NCI-H1092 (cell line): ENCODE measurements around the gene SUPT6H.

Experiments
- DNase-seq: peaks from one replicate; lab custom pipeline; 2025; lab: John Stamatoyannopoulos, UW

Gene SUPT6H

DNA sequence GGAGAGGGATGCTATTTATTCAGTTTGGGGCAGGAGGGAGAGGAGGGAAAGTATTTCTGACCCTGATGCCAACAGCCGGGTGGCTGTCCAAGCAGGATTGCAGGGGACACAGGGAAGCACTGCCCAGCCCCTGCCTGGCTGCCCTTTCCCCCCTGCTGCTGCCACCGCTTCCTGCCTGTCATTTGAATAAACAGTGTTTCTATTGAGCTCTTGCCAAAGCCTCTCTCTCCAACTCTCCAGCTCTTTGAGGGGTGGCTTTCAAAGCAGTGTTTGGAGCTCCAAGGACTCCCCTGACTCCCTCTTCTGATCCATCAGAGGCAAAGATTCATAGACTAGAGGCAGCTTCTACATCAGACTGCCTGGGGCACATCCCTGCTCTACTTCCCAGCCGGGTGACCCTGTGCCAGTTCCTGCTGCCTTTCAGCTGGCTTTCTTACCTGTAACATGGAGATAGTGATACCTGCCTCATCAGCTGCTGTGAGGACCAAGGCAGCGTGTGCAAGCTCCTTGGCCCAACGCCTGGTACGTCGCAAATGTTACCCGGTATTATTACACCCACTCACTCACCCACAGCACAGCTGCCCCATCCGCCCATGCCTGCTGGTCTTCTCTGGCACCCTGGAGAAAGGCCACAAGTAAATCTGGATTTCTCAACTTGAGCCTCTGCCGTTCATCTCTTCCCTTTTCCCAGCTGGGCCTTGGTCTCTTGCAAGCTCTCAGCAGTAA lies 40.2 kb downstream of the SUPT6H start:
- DNase-seq: peak; percentile 86

DNA sequence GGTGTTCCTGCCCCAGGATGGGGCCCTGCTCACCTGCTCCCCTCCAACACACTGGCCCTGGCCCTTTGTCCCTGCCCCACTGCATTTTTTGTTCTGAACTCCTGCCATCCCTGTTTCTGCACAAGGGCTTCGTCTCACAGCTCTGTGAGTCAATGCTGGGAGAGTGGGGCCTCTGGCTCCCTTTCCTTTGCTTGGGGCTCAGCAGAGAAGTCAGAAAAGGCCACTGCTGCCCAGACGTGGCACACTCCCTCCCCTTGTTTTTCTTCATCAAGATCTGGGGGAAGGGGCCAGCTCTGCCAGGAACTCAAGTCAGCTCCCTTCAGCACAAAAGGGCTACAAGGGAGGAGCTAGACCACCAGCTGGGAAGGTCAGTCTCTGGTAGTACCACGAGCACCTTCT lies 40.7 kb downstream of the SUPT6H start:
- DNase-seq: no peak

DNA sequence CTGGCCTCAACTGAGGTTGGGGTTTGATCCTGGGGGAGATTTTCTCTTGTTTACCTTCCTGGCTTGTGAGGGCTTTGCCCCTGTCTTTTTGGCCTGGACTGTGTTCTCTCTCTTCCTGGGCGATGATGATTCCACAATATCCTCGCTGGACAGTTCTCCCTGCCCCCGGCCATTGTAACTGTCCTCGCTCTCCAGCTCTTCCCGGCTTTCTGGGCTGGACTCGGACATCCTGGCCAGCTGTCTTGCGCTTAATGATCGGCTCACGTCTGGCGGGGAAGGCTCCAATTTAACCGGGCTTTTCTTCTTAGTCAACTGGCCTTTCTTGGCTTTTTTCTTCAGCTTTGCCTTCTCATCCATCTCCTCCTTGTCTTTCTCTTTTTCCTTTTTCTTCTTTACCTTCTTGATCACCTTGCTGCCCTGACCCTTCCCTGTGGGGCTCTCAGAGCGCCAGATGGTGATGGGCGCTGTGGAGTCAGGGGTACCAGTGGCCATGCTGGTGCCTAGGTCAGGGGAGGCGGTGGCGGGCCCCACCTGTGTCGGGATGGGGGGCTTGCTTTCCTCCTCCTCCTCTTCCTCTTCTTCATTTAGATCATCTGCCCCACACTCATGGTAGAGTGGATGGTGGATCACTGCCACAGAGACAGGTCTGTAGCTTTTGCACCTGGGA lies 41.7 kb downstream of the SUPT6H start:
- DNase-seq: no peak

DNA sequence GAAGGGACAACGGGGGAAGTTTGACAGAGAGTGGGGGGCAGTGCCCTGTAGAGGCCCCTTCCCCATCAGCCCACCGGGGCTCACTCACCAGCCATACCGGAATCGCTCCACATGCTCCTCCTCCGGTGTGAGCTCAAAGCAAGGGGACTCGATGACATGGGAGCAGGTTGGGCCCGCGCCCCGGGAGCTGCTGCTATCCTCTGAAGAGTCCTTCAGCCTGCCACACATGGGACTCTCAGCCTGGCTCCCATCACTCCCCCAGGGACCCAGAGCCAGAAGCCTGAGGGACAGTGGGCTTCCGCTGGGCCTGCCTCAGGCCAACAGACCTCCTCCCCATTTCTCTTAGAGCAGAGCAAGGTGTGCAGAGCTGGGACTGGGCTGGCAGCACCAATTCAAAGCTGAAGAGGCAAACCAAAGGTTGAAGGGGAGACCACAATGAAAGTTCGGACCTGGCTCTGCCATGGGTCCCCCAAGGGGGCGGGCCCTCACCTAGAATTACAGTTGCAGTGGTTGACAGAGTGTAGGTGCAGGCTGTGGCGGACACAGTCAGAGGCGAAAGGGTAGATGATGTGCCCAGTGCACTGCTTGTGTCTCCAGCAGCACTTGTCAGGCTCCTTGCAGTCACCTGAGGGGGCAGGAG lies 42.3 kb downstream of the SUPT6H start:
- no peak for DNase-seq

DNA sequence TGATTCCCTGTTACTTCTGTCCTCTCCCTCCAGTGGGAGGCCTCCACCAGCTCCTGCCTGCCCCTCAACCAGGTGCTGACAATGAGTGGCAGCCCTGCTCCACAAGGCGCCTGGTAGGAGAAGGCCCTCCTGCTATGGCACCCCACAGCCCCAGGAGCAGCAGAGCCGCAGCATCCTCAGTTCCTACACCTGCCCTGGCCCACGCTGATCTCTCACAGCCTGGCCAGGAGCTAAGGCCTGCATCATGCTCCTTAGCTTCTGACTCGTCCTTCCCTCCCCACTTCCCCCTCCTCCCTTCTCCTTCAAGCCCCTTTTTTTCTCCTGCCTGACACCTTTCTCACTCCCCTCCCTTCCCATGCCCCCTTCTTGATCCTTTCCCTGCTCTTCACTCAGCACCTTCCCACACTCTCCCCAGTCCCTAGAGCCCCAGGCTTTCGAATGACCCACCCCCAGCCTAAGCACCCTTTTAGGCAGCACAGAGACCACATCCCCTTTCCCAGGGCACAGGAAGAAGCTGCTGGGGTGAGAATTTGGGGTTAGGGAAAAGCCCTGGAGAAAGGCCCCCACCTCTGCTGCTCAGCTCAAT lies 43.2 kb downstream of the SUPT6H start:
- DNase-seq: no peak

DNA sequence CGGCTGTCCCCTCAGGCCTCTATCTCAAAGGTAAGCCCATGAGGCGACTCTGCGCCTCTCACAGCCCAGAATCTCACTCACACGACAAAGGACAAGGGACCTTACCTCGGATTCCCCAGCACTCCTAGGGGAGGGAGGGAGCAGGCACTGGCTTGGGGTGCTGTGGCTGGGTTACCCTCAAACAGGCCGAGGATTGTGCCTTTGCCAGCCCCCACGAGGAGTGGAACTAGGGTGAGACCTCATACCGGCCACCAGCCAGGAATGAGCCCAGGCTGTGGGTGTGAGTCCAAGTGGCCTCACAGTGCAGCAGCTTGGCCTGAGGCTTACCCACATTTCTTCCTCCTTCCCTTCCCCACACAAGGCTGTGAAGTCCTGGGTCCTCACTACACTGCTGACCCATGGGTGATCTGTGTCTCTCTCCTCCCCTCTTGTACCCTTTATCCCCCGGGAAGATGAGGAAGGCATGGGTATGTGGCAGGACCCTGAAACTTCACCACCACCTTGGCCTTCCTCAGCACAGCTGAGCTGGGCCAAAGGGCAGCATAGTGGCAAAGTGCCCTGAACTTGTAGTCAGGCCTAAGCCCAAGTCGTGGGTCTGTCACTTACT lies 43.8 kb downstream of the SUPT6H start:
- no peak for DNase-seq

DNA sequence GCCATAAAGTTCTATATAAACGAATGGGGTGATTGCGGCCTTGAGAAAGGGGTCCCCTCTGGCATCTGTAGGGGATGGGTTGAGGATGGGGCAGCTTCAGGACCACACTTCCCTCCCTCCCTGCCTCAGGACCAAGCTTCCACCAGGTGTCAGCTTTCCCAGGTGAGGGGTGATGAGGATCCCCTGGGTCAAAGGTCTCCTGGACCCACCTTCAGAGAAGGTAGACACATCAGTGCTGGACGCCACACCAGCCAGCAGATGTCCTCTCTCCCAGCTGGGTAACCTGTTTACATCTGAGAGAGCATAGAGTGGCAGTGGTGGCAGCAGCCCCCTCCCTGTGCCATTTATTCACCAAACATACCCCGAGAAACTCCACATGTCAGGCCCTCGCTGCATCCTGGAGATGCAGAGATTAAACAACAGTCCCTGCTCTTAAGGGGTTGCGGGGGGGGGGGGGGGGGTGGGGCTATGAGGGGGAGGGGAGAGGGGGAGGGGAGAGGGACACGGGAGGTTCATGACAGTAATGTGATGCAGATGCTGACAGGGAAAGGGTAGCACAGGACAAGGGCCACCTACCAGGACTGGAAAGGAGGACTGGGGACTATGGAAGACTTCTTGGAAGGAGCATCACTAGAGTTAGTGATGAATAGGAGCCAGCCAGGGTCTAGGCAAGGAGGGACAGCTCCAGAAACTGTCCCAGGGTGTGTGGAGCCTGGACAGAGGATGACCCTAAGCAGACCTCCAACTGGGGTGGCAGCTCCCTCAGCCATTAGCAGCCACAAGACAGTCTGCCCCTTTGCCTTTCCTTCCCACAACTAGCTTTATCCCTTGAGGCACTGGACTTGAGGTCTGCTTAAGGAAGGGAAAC lies 44.7 kb downstream of the SUPT6H start:
- no peak for DNase-seq

DNA sequence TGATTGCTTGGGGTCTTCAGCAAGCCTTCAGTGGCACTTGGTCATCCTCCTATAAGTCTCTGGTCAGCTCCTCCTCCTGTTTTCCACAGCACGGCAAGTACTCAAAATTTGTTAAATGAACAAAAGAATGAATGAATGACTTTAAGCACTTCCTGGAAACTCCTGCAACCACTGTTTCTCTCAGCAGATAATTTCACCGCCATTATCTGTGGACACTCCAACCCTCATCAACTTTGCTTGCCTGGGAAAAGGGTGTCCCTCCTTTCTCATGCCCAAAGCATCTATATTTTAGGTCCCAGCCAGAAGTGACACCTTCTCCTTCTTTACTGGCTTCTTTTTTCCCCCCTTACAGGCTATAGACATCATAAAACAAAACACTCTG lies 45.3 kb downstream of the SUPT6H start:
- no peak for DNase-seq

DNA sequence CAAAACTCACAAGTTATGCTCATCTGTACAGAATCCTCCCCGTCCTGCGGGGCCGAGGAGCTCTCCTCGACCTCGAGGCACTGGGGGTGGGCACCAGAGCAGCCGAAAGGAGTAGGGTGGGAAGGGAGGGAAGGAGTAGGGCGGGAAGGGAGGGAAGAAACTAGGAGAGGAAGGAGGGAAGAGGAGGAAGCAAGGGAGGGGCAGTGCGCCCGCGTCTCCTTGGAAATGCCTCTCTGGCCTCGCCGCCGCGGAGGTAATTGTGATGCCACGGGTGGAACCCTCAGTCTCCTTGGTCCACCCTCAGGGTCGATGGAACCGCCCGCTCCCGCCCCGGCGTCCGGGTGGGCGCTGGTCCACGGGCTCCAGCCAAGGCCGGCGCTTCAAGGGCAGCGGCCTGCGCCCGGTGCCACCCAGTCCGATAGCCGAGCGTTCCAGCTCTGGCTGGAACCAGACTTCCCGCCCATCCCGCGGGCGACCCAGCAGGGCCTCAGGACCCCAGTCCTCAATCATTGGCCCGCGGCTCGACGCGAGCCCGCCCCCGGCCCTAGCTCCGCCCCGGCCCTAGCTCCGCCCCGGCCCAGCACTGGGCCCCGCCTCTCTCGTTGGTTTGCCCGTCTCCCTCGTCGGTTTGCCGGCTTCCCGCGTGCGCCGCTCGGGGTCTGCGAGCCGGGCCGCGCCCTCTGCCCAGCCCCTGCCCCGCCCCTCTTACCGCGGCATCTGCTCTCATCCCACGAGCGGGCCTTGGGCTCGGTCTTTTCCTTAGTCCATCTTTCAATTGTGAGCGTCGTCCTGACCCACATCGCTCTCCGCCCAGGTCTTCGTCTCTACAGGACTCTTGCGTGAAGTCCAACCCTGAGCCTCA lies 49.1 kb downstream of the SUPT6H start:
- DNase-seq: peak; percentile 87

DNA sequence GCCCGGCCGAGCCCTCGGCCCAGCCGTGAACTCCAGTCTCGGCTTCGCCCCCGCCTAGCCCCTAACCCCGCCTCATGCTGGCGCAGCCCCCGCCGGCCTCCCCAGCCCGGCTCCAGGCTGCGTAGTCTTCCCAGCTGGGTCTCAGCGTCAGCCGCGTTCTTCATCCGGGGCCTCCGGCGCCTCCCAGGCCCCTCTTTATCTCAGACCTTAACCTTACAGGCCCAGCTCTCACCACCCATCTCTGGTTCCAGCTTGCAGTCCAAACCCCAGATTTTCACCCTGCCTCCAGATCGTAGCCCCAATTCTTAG lies 49.7 kb downstream of the SUPT6H start, which contains the start of gene PROCA1:
TSS of gene PROCA1 (minus strand) at position 166 of the 309 bp plus-strand sequence. CDS start 228 bp downstream, outside the sequence.
- DNase-seq: no peak

DNA sequence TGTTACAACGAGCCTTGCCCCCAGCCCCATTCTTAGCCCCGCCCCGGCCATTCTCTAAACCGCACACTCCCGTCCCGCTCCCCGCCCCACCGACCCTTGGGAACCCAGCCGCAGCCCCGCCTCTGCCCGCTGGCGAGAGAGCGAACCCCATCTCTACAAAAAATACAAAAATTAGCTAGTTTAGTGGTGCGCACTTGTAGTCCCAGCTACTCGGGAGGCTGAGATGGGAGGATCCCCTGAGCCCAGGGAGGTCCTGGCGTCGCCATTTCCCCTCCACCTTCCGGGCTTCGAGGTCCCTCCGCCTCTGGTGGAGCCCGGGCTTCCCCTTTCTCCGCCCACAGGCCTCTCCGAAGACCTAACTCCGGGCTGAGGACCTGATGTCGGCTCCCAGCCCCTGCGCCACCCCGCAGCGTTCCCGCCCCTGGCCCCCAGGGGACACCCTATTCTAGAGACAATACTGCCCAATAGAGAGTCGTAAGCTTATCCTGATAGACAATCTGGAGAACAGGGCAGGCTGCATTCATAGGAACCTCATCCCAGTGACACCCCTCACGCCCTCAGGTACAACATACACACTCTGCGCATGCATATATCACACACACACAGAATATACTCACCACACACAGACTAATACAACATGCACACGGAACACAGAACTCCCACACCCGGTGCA lies 50.2 kb downstream of the SUPT6H start:
- DNase-seq: no peak

DNA sequence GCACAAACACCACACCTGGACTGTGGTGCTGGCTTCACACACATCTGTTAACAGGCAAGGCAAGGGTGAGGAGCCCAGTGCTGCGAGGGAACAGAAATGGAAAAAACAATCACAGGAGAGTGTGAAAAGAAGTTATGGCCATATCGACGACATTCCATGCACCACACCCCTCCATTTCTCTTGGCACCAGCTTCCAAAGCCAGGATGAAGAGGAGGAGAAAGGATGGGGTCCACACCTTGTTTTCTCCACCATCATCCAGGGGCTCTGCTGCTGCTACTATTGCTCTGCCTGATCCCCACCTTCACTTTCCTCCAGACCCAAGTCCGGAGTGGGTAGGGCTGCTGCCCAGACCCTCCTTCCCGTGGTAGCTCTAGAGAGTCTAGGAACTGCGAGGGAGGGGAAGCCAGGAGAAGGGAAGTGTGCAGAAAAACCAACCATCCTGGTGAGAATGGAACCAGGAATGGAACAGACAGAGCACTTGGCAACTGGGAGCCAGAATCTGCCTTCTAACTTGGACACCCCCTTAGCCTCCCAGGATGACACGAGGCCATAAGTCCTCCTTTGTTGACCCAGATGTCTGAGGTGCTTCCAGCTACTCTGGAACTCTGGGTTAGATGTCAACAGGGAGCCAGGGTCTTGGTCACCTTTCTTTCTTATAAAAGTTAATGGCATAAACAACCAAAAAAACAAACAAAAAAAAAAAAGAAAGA lies 50.9 kb downstream of the SUPT6H start:
- DNase-seq: no peak

DNA sequence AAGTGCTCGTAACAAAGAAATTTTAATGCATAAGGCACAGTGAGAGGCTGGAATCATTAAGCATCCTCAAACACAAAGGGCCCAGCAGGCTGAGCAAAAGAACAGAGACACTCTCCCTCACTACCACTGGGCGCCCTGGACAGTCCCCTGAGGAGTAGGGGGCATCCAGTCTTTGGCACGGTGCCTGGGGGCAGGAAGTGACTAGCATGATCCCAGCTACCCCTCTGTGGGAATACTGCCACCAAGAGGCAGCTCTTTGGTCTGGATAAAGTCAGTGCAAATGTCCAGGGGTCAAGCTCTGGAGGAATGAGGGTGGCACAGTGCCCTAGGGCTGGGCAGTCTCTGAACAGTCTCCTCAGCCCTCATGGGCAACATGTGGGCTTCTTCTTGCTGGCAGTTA lies 52.3 kb downstream of the SUPT6H start:
- DNase-seq: no peak

DNA sequence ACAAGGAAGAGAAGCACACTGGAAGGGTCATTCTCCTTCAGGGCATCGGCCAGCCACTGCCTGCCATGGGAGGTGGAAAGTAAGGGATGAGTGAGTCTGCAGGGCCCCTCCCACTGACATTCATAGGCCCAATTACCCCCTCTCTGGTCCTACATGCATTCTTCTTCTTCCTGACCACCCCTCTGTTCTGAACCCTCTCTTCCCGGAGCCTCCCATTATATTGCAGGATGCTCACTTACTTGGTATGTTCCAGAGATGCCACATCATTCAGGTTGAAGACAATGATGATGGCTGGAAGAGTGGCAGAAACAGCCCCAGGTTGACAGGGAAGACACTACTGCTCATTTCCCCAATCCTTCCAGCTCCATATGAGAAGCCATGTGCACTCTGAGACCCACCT lies 53.2 kb downstream of the SUPT6H start:
- DNase-seq: no peak

DNA sequence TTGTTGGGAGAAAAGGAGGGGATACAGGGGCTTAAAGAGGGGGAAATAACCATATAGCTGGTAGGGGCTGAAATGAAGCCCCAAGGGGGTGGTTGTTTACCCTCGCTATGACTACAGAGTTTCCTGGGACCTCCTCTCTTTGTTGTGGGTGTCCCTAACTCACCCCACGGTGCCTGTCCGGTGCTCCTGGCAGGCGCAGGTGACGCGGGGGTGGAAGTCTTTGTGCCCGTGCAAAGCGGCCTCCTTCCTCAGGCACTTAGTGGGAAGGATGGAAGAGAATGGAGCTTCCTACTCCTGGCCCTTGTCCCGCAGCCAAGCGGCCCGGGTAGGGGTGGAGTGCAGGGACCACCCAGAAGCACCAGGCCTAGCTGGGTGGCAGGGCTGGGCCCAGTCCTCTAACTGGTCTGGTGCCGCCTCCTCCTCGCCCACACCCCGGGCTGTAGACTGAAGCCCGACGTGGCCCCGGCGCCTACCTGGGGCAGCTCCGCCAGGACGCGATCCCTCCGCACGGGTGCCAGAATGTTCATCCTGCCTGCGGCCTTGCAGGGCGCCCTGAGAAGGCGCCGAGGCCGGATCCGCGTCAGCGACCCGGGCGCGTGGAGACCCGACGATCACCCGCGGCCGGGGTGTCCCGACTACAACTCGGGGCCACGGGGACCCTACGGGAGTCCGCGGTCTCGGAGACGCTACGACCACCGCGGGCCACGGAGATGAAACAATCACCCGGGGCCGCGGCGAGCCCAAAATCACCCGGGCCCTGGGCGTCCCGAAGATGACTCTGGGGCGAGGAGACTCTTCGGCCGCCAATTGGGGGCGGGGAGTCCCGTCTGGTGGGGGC lies 55.0 kb downstream of the SUPT6H start:
- no peak for DNase-seq

DNA sequence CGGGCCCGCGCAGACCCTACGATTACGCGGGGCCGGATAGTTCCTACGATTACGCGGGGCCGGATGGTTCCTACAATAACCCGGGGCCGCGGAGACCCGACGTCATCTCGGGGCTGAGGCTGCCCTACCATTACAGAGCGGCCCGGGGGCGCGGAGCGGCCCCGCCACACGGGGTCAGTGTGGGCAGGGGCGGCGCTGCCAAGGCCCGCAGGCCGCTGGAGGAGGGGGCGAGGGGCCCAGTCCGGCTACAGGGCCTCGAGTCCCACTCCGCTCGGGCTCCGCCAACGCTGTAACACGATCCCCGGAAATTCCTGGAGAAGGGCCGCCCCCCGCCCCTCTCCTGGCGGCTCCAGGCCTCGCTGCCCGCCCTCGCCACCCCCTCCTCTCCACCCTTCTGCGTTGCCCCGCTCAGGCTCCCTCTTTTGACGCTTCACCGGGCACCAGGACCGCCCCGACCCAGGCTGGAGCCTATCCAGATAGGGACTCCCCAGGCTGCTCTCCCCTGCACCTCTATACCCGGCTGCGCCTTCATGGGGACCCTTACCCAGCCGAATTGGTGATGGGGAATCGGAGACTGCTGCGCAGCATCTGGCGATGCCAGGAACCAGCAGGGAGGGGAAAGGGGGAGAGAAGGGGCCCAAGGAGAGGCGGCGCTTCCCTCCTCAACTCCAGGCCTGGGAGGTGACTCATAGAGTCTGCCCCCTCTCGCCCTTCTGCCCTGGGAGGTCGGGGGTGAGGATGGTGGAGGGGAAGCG lies 55.8 kb downstream of the SUPT6H start, which contains the start of gene RAB34:
TSS of gene RAB34 (minus strand) at position 291 of the 755 bp plus-strand sequence. CDS start 602 bp downstream, outside the sequence.
- no peak for DNase-seq

DNA sequence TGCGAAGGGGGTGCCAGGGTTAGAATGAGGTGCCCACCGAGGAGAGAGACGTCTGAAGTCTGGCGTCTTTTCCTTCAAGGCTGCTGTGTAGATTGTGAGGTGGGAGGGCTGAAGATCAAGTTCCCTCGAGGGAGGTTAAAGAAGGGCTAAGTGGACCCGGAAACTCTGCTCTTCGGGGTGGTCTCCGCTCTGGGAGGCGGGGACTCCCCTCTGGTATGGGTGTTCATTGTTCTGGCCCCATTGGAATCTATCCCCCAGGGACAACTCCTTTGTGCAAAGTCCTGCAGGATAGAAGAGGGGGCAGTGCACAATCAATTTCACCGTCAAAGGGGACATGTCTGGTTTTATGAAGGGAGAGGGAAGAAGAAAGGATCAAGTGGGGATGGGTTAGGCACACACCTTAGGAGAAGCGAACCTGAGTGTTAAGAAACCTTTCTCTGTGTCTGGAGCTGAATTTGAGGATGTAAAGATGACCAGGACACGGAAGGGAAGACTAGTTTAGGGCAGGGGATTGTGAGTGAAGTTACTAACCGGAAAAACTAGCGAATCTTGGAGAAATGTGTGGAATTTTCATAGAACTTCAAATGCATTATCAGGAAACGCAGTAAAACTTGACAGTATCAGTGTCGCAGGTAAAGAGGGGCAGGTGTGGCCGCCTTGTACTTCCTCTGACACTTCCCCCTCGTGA lies 56.5 kb downstream of the SUPT6H start:
- no peak for DNase-seq
